ENCODE measurements around the gene SLC25A18. TPM values are rescaled to one million over a fixed set of nuclear protein-coding genes. Genes with fewer than 3 reads are reported as not detected.

SLC25A18 gene
- total and polyA plus RNA-seq, 4 donors, result 18.8 to 84.7 (median 69.8) TPM

GRCh38 chr22:17575681-17576080, 12.4 kb downstream of the SLC25A18 start:
- WGBS, result 95% methylated on average over 4 of the region's 4 CpGs
- no peak for TF ChIP-seq JUND (IDR thresholded peaks at IDR 0.05)
- Histone ChIP-seq H3K4me1 (ENCODE audit: control insufficient read depth in 4 of 4, insufficient read depth in 4 of 4, low read length in 3 of 4) (peaks cover 1 to 28% (median 18%) of the 10 kb centered on the region in 4 donors), H3K9ac (ENCODE audit: low read depth in 1 of 2, low read length in 2 of 2) (no peak overlapping the region), H3K4me3 (ENCODE audit: low read depth in 1 of 3, low read length in 3 of 3) (no peak overlapping the region), H3K27ac (ENCODE audit: low read depth in 1 of 2, low read length in 2 of 2) (no peak overlapping the region), H3K27me3 (ENCODE audit: control insufficient read depth in 4 of 4, insufficient read depth in 4 of 4, low read length in 3 of 4) (no peaks in the 10 kb centered on the region), H3K36me3 (ENCODE audit: control insufficient read depth in 4 of 4, insufficient read depth in 3 of 4, low read depth in 1 of 4, low read length in 3 of 4) (peaks cover 0 to 15% (median 6%) of the 10 kb centered on the region in 4 donors), H3K9me3 (ENCODE audit: control insufficient read depth in 4 of 4, low read length in 3 of 4) (no peaks in the 10 kb centered on the region)
- no peak for DNase-seq (ENCODE audit: low spot score)

GRCh38 chr22:17576470-17576869, 13.2 kb downstream of the SLC25A18 start:
- peaks cover 0 to 22% (median 7%) of the 10 kb centered on the region in 4 donors for H3K36me3 ChIP-seq (ENCODE audit: control insufficient read depth in 4 of 4, insufficient read depth in 3 of 4, low read depth in 1 of 4, low read length in 3 of 4)
- no peak overlapping the region for H3K9ac ChIP-seq (ENCODE audit: low read depth in 1 of 2, low read length in 2 of 2)
- no peaks in the 10 kb centered on the region for H3K9me3 ChIP-seq (ENCODE audit: control insufficient read depth in 4 of 4, low read length in 3 of 4)
- DNase-seq (ENCODE audit: low spot score), result no peak
- WGBS, result 91% methylated on average over 6 of the region's 6 CpGs
- TF ChIP-seq YY1 (IDR thresholded peaks at IDR 0.05), result no peak
- no peak for TF ChIP-seq ZBTB33 (IDR thresholded peaks at IDR 0.05)
- TF ChIP-seq ATF3 (IDR thresholded peaks at IDR 0.05), result no peak
- TF ChIP-seq TAF1 (conservative IDR thresholded peaks at IDR 0.05), result no peak
- TF ChIP-seq HNF4G (IDR thresholded peaks at IDR 0.05), result no peak
- no peak for TF ChIP-seq RAD21 (IDR thresholded peaks at IDR 0.05)
- H3K27ac ChIP-seq (ENCODE audit: low read depth in 1 of 2, low read length in 2 of 2), result no peak overlapping the region
- H3K27me3 ChIP-seq (ENCODE audit: control insufficient read depth in 4 of 4, insufficient read depth in 4 of 4, low read length in 3 of 4), result no peaks in the 10 kb centered on the region
- peaks cover 1 to 22% (median 14%) of the 10 kb centered on the region in 4 donors for H3K4me1 ChIP-seq (ENCODE audit: control insufficient read depth in 4 of 4, insufficient read depth in 4 of 4, low read length in 3 of 4)
- H3K4me3 ChIP-seq (ENCODE audit: low read depth in 1 of 3, low read length in 3 of 3), result no peak overlapping the region

GRCh38 chr22:17578136-17578754, 14.9 kb downstream of the SLC25A18 start:
- Histone ChIP-seq H3K36me3 (ENCODE audit: control insufficient read depth in 4 of 4, insufficient read depth in 3 of 4, low read depth in 1 of 4, low read length in 3 of 4) (peaks cover 4 to 36% (median 14%) of the 10 kb centered on the region in 4 donors), H3K4me1 (ENCODE audit: control insufficient read depth in 4 of 4, insufficient read depth in 4 of 4, low read length in 3 of 4) (peaks cover 0 to 20% (median 10%) of the 10 kb centered on the region in 4 donors), H3K9ac (ENCODE audit: low read depth in 1 of 2, low read length in 2 of 2) (no peak overlapping the region), H3K27ac (ENCODE audit: low read depth in 1 of 2, low read length in 2 of 2) (no peak overlapping the region), H3K4me3 (ENCODE audit: low read depth in 1 of 3, low read length in 3 of 3) (no peak overlapping the region), H3K9me3 (ENCODE audit: control insufficient read depth in 4 of 4, low read length in 3 of 4) (no peaks in the 10 kb centered on the region), H3K27me3 (ENCODE audit: control insufficient read depth in 4 of 4, insufficient read depth in 4 of 4, low read length in 3 of 4) (no peaks in the 10 kb centered on the region)
- 63% methylated on average over 11 of the region's 11 CpGs for WGBS
- no peak for DNase-seq (ENCODE audit: low spot score)
- no peak for TF ChIP-seq REST (IDR thresholded peaks at IDR 0.05)
- TF ChIP-seq HNF4A (conservative IDR thresholded peaks at IDR 0.05), result peak; percentile 10 to 39
- no peak for TF ChIP-seq RAD21 (IDR thresholded peaks at IDR 0.05)
- TF ChIP-seq MAX (IDR thresholded peaks at IDR 0.05), result no peak
- peak; percentile 16 for TF ChIP-seq SP1 (IDR thresholded peaks at IDR 0.05)
